ENCODE data around the gene CDT1.

CDT1 gene

GRCh38 chr16:88803264-88803987 lies at the start of gene CDT1:
Gene CDT1, plus strand, starts transcription at chr16:88803789. Its CDS starts 43 bp downstream, at chr16:88803832.
- DNase-seq, result peak; percentile 57

GRCh38 chr16:88754109-88754911 lies 49.3 kb upstream of the CDT1 start:
- no peak for DNase-seq

DNA sequence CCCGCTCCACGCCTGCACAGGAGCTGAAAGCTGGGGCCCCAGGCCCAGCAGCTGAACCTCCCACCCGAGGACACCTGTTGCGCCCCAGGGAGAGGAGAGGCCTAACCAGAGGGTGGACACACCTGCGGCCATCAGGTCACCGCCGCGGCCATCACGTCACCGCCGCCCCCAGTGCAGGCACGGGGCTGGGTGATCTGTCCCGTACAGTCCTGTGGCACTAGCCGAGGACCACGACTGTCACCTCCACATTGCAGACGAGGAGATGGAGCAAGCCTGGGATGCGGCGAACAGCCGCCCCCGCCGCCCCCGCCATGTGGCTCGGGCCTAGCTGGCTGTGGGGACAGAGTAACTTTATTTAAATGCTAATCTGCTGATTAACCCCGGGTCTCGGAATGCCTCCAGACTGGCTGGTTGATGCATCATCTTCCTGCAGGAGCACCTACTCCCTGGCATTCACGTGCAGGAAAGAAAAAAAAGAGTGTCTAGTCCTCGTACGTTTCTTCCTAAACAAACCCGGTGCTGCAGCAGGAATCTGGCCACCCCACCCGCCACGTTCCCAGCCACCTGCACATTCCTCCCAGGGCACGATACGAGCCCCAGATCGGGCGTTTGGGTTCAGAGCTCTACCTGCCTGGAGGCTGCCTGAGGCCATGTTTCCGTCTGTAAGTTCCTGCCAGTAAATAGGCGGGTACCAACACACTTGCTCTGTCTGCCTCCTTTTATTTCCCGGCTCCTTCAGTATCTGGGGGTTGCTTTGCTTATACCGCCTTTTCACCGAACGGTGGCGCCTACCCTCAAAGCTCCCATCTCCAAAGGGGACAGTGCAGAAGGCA lies 48.5 kb upstream of the CDT1 start:
- no peak for DNase-seq

GRCh38 chr16:88755745-88756443 lies 47.7 kb upstream of the CDT1 start:
- DNase-seq, result no peak

GRCh38 chr16:88758227-88758943 lies 45.2 kb upstream of the CDT1 start:
- DNase-seq, result no peak

- no peak for DNase-seq
These were observed 44.7 kb upstream of the CDT1 start for GRCh38 chr16:88758944-88759244.

GRCh38 chr16:88759245-88759975 lies 44.2 kb upstream of the CDT1 start:
- DNase-seq, result no peak

GRCh38 chr16:88759976-88760350 lies 43.6 kb upstream of the CDT1 start:
- no peak for DNase-seq

- no peak for DNase-seq
These were observed 43.0 kb upstream of the CDT1 start for GRCh38 chr16:88760424-88761142.

DNA sequence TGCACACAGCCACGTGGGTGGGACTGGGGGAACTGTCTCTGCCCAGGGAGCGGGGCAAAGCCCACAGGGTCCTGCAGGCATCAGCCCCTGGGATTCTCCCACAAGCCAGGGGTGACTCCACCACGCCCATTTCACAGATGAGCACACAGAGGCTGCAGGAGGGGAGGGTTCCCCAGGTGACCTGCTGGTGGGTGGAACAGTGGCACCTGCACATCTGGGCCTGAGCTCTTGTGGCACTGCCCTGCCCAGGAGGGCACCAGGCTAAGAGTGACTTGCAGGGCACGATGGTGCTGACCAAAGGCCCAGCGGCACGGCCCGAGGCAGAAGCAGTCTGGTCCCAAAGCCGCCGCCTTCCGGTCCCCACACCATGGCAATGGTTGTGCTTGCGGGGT lies 42.5 kb upstream of the CDT1 start:
- DNase-seq, result no peak

DNA sequence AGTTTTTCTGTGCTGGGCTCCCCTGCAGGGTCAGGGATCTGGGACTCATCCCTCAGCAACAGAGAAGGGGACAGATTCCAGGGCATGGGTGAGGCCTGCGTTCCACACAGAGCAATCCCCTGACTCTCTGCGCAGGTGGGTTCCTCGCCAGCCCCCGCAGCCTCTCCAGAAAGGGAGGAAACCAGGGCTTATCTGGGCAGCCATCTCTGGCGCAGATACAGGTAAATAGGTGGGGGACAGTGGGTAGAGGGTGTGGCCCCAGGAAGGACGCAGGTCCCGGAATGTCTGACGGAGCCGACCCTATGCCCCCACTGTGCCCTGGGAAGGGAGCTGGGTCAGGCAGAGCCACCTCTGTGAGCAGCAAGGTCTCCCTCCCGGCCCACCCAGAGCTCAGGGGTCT lies 41.8 kb upstream of the CDT1 start:
- DNase-seq, result no peak

DNA sequence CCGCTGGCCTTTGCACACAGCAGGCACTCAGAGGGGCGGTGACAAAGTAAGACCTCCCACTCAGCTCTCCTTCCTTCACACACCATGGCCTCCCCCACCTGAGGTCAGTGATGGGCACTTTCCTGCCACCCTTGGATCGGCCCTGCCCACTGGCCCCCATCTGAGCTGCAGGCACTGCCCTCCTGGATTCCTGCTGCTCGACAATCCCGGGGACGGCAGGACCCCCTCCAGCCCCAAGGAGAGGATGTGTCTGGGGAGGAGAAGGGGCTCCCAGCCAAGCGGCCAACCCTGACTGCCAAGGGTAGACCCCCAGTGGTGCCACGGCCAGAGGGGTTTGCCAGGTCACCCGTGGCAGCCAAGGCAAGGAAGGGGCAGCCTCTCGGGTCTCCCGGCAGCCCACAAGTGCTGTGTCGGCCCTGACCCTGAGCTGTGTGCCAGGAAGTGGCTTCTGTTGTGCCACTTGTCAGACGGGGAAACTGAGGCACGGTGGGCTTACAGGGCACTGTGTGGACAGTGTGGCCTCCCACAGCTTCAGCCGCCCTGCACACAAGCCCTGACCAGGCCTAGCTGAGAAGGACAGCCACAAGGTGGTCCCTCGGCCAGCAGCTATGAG lies 41.2 kb upstream of the CDT1 start:
- DNase-seq, result no peak

- no peak for DNase-seq
These were observed 40.6 kb upstream of the CDT1 start for GRCh38 chr16:88762941-88763340.

GRCh38 chr16:88763502-88764053 lies 40.0 kb upstream of the CDT1 start:
- DNase-seq, result no peak

GRCh38 chr16:88764080-88764479 lies 39.5 kb upstream of the CDT1 start:
- DNase-seq, result no peak

DNA sequence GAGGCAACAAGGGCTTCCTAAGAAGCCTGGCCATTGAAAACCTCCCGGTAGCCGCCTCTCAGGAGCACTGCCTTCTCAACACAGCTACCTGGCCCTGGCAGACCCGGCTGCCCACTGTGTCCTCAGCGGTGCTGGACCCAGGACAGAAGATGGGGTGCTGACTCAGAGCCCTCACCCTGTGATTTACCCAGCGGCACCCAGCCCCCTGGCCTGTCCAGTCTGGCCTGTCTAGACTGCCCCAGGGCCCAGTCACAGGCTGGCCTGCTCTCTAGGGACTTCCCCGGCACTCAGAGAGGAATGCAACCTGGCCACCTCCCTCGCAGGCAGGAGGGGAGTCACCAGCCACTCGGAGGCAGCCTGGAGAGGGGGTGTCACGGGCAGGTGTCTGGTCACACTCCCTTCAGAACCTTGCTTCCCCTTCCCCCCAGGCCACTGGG lies 38.7 kb upstream of the CDT1 start:
- no peak for DNase-seq

- no peak for DNase-seq
These were observed 36.6 kb upstream of the CDT1 start for GRCh38 chr16:88766975-88767374.

DNA sequence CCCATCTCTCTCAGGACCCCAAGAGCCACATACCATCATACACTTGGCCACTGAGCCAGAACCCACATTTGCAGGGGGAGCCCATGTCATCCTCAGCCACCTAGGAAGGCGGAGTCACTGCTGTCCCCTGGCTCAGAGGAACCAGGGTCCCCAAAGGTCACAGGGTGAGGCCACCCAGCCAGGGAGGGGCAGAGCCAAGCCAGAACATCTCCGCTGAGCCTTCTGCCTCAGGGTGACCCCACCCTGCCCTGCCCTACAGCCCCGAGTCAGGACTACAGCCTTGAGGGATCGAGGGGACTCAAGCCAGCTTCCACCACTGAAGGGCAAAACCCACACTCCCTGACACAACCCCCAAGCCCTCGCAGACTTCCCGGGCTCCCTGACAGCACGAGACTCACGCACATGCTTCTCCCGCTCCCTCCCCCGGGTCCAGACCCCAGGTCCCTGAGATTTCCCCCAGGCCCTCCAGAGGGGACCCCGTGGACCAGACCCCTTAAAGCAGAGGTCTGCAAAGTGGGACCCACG lies 36.0 kb upstream of the CDT1 start:
- DNase-seq, result no peak

DNA sequence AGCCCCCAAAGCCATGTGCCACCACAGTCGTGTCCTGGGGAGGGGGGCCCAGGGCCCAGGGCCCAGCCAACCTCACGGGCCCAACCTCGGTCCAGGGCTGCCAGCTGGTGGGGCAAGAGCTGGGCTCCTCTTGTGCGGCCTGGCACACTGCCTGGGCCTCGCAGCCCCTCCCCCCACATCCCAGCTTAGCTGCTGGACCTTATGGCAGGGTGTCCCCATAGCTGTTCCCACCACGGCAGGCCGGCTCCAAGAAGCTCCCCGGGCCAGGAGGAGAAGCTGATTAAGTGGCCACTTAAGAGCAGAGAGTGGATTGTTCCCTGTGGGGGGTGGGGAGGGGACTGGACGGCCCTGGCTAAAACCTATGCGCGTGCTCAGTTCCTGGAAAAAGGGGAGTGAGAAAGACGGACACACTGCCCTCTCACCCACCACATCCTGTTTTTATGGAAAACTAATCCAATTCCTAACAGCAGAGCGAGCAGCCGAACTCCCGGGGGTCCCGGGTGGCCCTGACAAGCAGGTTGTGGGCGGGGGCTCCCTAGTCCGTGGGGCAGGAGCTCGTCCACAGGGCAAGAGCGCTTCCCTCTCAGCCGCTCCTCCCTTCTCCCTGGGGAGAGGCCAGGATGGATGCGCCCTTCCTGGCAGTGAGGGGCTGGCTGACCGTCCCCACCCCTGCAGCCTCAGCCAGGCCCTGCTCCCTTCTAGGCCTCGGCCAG lies 35.4 kb upstream of the CDT1 start:
- DNase-seq, result no peak

All from NCI-H1105 treated with DMSO at 0.1 percent for 48 hours (cell line).